GM21360 (cell line): ENCODE data around the gene KLB.
"Not testable (repeated sequence)": the region's sequence is repeated elsewhere in the genome, so short reads cannot be mapped to it uniquely, and the experiment has no call there.

Source experiments
- ATAC-seq: cut with Tn5 transposase; IDR thresholded peaks from one replicate; pipeline ENCODE4 v1.9.1; 2021; ENCODE audit warnings: mild to moderate bottlenecking, moderate library complexity; ENCODE audit not compliant: unreplicated experiment

The KLB gene

GRCh38 chr4:39425297-39425696 is 18.6 kb downstream of the KLB start:
- ATAC-seq, result not testable (repeated sequence)

GRCh38 chr4:39426728-39427127 is 20.0 kb downstream of the KLB start:
- ATAC-seq, result no peak

- no peak for ATAC-seq
These were observed 20.9 kb downstream of the KLB start for GRCh38 chr4:39427520-39428114.

GRCh38 chr4:39429476-39430334 is 23.0 kb downstream of the KLB start:
- ATAC-seq, result no peak

GRCh38 chr4:39433878-39434492 is 27.3 kb downstream of the KLB start:
- no peak for ATAC-seq

- ATAC-seq, result no peak
These were observed 29.2 kb downstream of the KLB start for GRCh38 chr4:39435659-39436563.

GRCh38 chr4:39441593-39441992 is 34.9 kb downstream of the KLB start:
- ATAC-seq, result no peak

- ATAC-seq, result no peak
These were observed 36.3 kb downstream of the KLB start for GRCh38 chr4:39442998-39443397.

- ATAC-seq, result no peak
These were observed 39.7 kb downstream of the KLB start for GRCh38 chr4:39446483-39446841.

GRCh38 chr4:39446842-39447573 is 40.3 kb downstream of the KLB start:
- ATAC-seq, result peak; percentile 79

GRCh38 chr4:39450618-39451017 is 43.9 kb downstream of the KLB start:
- ATAC-seq, result no peak

GRCh38 chr4:39451423-39452023 is 44.8 kb downstream of the KLB start:
- ATAC-seq, result no peak

- ATAC-seq, result no peak
These were observed 45.6 kb downstream of the KLB start for GRCh38 chr4:39452153-39452859.

- ATAC-seq, result no peak
These were observed 46.3 kb downstream of the KLB start for GRCh38 chr4:39452860-39453587.

- ATAC-seq, result no peak
These were observed 47.0 kb downstream of the KLB start for GRCh38 chr4:39453738-39454137.

- ATAC-seq, result no peak
These were observed 48.8 kb downstream of the KLB start for GRCh38 chr4:39455486-39455885.

GRCh38 chr4:39456946-39457763 is 50.4 kb downstream of the KLB start:
- ATAC-seq, result no peak

- not testable (repeated sequence) for ATAC-seq
These were observed 51.4 kb downstream of the KLB start for GRCh38 chr4:39458161-39458504.
